SK-N-SH treated with all-trans-retinoic acid at 6 μM for 48 hours (cell line): Measurements from ENCODE around the gene GALNT12.

Source experiments
- ATAC-seq: fragments of 200-7000 bp; cut with Tn5 transposase; 3 replicates; pipeline ENCODE4 v1.9.1; 2020; ENCODE audit warnings: mild to moderate bottlenecking, moderate library complexity
- ARNTL ChIP-seq: fragments of 450-650 bp; formaldehyde crosslinking; IDR thresholded peaks from 2 replicates; pipeline ENCODE4 v1.5.0; 2020; ENCODE audit warnings: low read depth, mild to moderate bottlenecking, moderate library complexity, borderline replicate concordance
- BACH2 ChIP-seq: fragments of 250-450 bp; sonication (Bioruptor Pico); IDR thresholded peaks from 2 replicates; pipeline ENCODE4 v1.9.0; 2021; ENCODE audit warnings: mild to moderate bottlenecking, borderline replicate concordance
- CSDC2 ChIP-seq: fragments of 250-450 bp; sonication (Bioruptor Pico); IDR thresholded peaks from 2 replicates; pipeline ENCODE4 v1.5.0; 2020; ENCODE audit warnings: mild to moderate bottlenecking, moderate library complexity
- ESRRG ChIP-seq: fragments of 250-450 bp; sonication (Bioruptor Pico); IDR thresholded peaks from 2 replicates; pipeline ENCODE4 v1.6.1; 2021; ENCODE audit warnings: mild to moderate bottlenecking
- GLIS3 ChIP-seq: fragments of 250-450 bp; sonication (Bioruptor Pico); IDR thresholded peaks from 2 replicates; pipeline ENCODE4 v1.5.0; 2020; ENCODE audit warnings: mild to moderate bottlenecking, moderate library complexity
- ISL1 ChIP-seq: fragments of 250-450 bp; sonication (Bioruptor Pico); IDR thresholded peaks from 2 replicates; pipeline ENCODE4 v2.1.2; 2022; ENCODE audit warnings: mild to moderate bottlenecking, moderate library complexity
- OSR1 ChIP-seq: fragments of 250-450 bp; sonication (Bioruptor Pico); IDR thresholded peaks from 2 replicates; pipeline ENCODE4 v1.8.0; 2022; ENCODE audit warnings: moderate library complexity, mild to moderate bottlenecking, inconsistent platforms
- PPARA ChIP-seq: fragments of 250-450 bp; sonication (Bioruptor Pico); IDR thresholded peaks from 2 replicates; pipeline ENCODE4 v1.5.0; 2020; ENCODE audit warnings: mild to moderate bottlenecking, borderline replicate concordance
- RARB ChIP-seq: fragments of 250-450 bp; sonication (Bioruptor Pico); IDR thresholded peaks from 2 replicates; pipeline ENCODE4 v1.8.0; 2021; ENCODE audit warnings: mild to moderate bottlenecking, moderate library complexity
- SNAI2 ChIP-seq: fragments of 250-450 bp; sonication (Bioruptor Pico); IDR thresholded peaks from 2 replicates; pipeline ENCODE4 v1.5.0; 2020; ENCODE audit warnings: mild to moderate bottlenecking, moderate library complexity
- TCF4 ChIP-seq: fragments of 250-450 bp; sonication (Bioruptor Pico); IDR thresholded peaks from 2 replicates; pipeline ENCODE4 v1.8.0; 2021; ENCODE audit warnings: mild to moderate bottlenecking, moderate library complexity, borderline replicate concordance
- ZC3H10 ChIP-seq: fragments of 250-450 bp; sonication (Bioruptor Pico); IDR thresholded peaks from 2 replicates; pipeline ENCODE4 v1.5.1; 2021; ENCODE audit warnings: mild to moderate bottlenecking, moderate library complexity
- ZFP3 ChIP-seq: fragments of 250-450 bp; sonication (Bioruptor Pico); IDR thresholded peaks from 2 replicates; pipeline ENCODE4 v1.5.0; 2020; ENCODE audit warnings: mild to moderate bottlenecking, moderate library complexity
- ZFP30 ChIP-seq: fragments of 450-650 bp; formaldehyde crosslinking; IDR thresholded peaks from 2 replicates; pipeline ENCODE4 v1.5.0; 2022; ENCODE audit warnings: mild to moderate bottlenecking, moderate library complexity
- ZNF565 ChIP-seq: fragments of 450-650 bp; formaldehyde crosslinking; conservative IDR thresholded peaks from 2 replicates; pipeline ENCODE4 v1.5.0; 2020; ENCODE audit warnings: low read depth, mild to moderate bottlenecking, moderate library complexity
- ZNF70 ChIP-seq: fragments of 450-650 bp; formaldehyde crosslinking; IDR thresholded peaks from 2 replicates; pipeline ENCODE4 v1.5.0; 2020; ENCODE audit warnings: mild to moderate bottlenecking, moderate library complexity
- ZNF8 ChIP-seq: fragments of 450-650 bp; formaldehyde crosslinking; IDR thresholded peaks from 2 replicates; pipeline ENCODE4 v1.5.0; 2020; ENCODE audit warnings: mild to moderate bottlenecking, moderate library complexity
- TF ChIP-seq, protein P1 (sequence below): fragments of 250-450 bp; sonication (Bioruptor Pico); IDR thresholded peaks from 2 replicates; pipeline ENCODE4 v1.8.0; 2021; ENCODE audit warnings: low read depth, mild to moderate bottlenecking, moderate library complexity, borderline replicate concordance
- TF ChIP-seq, protein P2 (sequence below): fragments of 250-450 bp; sonication (Bioruptor Pico); IDR thresholded peaks from 2 replicates; pipeline ENCODE4 v1.5.1; 2021; ENCODE audit warnings: mild to moderate bottlenecking, moderate library complexity
- TF ChIP-seq, protein P3 (sequence below): fragments of 250-450 bp; sonication (Bioruptor Pico); IDR thresholded peaks from 2 replicates; pipeline ENCODE4 v1.5.0; 2020; ENCODE audit warnings: mild to moderate bottlenecking, moderate library complexity
- TF ChIP-seq, protein P4 (sequence below): fragments of 250-450 bp; sonication (Bioruptor Pico); IDR thresholded peaks from 2 replicates; pipeline ENCODE4 v1.8.0; 2020; ENCODE audit warnings: mild to moderate bottlenecking, moderate library complexity, borderline replicate concordance

Gene GALNT12

DNA sequence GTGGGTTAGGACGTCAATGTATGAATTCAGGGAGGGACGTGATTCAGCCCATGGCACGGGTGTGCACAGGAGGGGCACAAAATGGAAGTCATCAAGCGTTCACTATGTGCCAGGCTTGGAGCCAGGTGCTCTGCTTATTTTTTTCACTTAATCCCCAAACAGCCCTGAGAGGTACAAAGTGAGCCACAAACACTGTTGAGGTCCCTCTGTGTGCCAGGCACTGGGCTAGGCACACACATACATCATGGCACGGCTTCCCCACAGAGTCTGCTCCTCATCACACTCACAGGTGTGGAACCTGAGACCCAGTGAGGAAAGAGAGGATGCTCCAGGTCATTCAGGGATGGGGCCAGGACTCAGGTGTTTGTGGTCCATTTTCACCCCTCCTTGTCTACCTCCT, 68.1 kb downstream of the GALNT12 start:
- TF ChIP-seq TCF4 (CRISPR knock-in tag) = no peak
- TF ChIP-seq PPARA (CRISPR knock-in tag) = no peak
- no peak for TF ChIP-seq ZNF565
- no peak for TF ChIP-seq SNAI2 (CRISPR knock-in tag)
- TF ChIP-seq ZNF70 (CRISPR knock-in tag) = no peak
- TF ChIP-seq CSDC2 = no peak
- no peak for TF ChIP-seq OSR1 (CRISPR knock-in tag)
- no peak for TF ChIP-seq BACH2 (CRISPR knock-in tag)
- TF ChIP-seq ESRRG (CRISPR knock-in tag) = no peak
- no peak for TF ChIP-seq ARNTL (CRISPR knock-in tag)
- TF ChIP-seq ZFP3 (CRISPR knock-in tag) = no peak
- TF ChIP-seq ZC3H10 (CRISPR knock-in tag) = no peak
- no peak for TF ChIP-seq RARB (CRISPR knock-in tag)
- TF ChIP-seq GLIS3 (CRISPR knock-in tag) = no peak
- TF ChIP-seq, protein P1, sequence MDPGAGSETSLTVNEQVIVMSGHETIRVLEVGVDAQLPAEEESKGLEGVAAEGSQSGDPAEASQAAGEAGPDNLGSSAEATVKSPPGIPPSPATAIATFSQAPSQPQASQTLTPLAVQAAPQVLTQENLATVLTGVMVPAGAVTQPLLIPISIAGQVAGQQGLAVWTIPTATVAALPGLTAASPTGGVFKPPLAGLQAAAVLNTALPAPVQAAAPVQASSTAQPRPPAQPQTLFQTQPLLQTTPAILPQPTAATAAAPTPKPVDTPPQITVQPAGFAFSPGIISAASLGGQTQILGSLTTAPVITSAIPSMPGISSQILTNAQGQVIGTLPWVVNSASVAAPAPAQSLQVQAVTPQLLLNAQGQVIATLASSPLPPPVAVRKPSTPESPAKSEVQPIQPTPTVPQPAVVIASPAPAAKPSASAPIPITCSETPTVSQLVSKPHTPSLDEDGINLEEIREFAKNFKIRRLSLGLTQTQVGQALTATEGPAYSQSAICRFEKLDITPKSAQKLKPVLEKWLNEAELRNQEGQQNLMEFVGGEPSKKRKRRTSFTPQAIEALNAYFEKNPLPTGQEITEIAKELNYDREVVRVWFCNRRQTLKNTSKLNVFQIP (CRISPR knock-in tag) = no peak
- no peak for TF ChIP-seq ZNF8 (CRISPR knock-in tag)
- TF ChIP-seq, protein P2, sequence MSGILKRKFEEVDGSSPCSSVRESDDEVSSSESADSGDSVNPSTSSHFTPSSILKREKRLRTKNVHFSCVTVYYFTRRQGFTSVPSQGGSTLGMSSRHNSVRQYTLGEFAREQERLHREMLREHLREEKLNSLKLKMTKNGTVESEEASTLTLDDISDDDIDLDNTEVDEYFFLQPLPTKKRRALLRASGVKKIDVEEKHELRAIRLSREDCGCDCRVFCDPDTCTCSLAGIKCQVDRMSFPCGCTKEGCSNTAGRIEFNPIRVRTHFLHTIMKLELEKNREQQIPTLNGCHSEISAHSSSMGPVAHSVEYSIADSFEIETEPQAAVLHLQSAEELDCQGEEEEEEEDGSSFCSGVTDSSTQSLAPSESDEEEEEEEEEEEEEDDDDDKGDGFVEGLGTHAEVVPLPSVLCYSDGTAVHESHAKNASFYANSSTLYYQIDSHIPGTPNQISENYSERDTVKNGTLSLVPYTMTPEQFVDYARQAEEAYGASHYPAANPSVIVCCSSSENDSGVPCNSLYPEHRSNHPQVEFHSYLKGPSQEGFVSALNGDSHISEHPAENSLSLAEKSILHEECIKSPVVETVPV (CRISPR knock-in tag) = no peak
- TF ChIP-seq, protein P3, sequence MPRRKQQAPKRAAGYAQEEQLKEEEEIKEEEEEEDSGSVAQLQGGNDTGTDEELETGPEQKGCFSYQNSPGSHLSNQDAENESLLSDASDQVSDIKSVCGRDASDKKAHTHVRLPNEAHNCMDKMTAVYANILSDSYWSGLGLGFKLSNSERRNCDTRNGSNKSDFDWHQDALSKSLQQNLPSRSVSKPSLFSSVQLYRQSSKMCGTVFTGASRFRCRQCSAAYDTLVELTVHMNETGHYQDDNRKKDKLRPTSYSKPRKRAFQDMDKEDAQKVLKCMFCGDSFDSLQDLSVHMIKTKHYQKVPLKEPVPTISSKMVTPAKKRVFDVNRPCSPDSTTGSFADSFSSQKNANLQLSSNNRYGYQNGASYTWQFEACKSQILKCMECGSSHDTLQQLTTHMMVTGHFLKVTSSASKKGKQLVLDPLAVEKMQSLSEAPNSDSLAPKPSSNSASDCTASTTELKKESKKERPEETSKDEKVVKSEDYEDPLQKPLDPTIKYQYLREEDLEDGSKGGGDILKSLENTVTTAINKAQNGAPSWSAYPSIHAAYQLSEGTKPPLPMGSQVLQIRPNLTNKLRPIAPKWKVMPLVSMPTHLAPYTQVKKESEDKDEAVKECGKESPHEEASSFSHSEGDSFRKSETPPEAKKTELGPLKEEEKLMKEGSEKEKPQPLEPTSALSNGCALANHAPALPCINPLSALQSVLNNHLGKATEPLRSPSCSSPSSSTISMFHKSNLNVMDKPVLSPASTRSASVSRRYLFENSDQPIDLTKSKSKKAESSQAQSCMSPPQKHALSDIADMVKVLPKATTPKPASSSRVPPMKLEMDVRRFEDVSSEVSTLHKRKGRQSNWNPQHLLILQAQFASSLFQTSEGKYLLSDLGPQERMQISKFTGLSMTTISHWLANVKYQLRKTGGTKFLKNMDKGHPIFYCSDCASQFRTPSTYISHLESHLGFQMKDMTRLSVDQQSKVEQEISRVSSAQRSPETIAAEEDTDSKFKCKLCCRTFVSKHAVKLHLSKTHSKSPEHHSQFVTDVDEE = no peak
- ATAC-seq = no peak

DNA sequence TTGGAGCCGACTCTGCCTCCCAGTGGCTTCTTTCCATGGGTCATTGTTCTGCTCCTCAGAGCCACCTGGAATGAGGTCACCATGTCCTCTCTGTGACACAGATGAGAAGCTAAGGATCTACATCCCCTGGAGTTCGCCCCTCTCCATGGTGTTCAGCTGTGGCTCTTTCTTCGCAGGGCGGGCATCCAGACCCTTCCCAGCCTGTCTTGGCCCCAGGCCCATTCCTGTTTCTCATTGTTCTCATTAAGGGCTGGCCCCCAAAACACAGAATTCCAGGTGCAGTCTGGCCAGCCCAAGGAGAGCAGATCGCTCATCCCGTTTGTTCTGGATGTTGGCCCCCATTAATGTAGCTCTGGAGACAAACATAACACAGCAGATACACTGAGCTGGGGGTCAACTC, 69.8 kb downstream of the GALNT12 start:
- no peak for ATAC-seq
- TF ChIP-seq, protein P1 (CRISPR knock-in tag) = no peak
- TF ChIP-seq ISL1 (CRISPR knock-in tag) (no peak), ZNF70 (CRISPR knock-in tag) (no peak)

DNA sequence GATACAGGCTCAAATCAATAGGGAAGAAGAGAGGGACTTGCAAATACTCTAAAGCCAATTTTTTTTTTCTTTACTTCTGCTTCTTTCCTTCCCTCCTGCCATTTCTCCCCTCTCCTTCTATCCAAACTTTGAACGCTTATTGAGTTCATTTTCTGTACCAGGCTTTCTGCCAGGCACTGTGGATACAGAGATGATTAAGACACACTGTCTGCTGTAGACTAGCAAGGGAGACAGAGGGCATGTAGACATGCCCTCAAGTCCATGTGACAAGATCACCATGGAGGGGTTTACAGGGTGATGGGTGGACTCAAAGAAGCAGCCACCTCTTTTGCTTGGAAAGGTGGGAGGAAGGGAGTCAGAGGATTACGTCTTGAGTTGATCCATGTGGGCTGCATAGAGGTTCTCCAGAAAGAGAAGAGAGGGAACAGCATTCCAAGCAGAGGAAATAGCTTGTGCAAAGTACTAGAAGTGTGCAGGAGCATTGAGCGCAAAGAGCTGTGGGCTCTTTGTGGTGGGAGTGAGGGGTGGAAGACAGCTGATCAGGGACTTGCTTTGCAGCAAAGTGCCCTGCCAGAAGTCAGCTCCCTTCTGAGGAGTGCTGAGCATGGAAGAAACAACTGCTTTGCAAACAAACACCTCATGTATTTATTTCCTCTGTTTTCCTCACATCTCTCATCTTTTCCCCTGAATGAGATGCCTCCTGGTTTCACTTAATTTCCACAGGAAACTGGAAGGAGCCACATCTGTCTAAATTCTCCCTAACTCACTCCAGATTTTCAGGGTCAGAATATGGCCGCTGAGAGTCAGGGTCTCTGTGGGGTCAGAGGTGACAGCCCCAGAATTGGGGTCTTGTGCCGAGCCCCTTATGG, 71.9 kb downstream of the GALNT12 start:
- ATAC-seq = no peak
- TF ChIP-seq, protein P3 = no peak
- TF ChIP-seq, protein P1 (CRISPR knock-in tag) = no peak
- TF ChIP-seq ARNTL (CRISPR knock-in tag) (no peak), ZC3H10 (CRISPR knock-in tag) (no peak), ISL1 (CRISPR knock-in tag) (no peak), ZFP30 (no peak), CSDC2 (no peak), SNAI2 (CRISPR knock-in tag) (no peak)
- TF ChIP-seq, protein P4, sequence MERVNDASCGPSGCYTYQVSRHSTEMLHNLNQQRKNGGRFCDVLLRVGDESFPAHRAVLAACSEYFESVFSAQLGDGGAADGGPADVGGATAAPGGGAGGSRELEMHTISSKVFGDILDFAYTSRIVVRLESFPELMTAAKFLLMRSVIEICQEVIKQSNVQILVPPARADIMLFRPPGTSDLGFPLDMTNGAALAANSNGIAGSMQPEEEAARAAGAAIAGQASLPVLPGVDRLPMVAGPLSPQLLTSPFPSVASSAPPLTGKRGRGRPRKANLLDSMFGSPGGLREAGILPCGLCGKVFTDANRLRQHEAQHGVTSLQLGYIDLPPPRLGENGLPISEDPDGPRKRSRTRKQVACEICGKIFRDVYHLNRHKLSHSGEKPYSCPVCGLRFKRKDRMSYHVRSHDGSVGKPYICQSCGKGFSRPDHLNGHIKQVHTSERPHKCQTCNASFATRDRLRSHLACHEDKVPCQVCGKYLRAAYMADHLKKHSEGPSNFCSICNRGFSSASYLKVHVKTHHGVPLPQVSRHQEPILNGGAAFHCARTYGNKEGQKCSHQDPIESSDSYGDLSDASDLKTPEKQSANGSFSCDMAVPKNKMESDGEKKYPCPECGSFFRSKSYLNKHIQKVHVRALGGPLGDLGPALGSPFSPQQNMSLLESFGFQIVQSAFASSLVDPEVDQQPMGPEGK = no peak
- TF ChIP-seq, protein P2 (CRISPR knock-in tag) = no peak
